Duodenal mucosa (tissue), 2 donors: ENCODE data around the gene PJA2.
A peak's percentile ranks its signal among the peaks of the same experiment; 100 is the strongest.
"Not testable (repeated sequence)": the region's sequence is repeated elsewhere in the genome, so short reads cannot be mapped to it uniquely, and the experiment has no call there.

Source experiments
- H3K27ac ChIP-seq: one replicate; pipeline ENCODE4 v1.7.0; 2013; ENCODE audit warnings: low read depth, low read length
- H3K27me3 ChIP-seq, 2 donors: one replicate each; pipeline ENCODE4 v1.7.0; 2013; ENCODE audit warnings: low read length in 2 of 2, control low read depth in 1 of 2; ENCODE audit not compliant: insufficient read depth in 2 of 2, control insufficient read depth in 1 of 2
- H3K36me3 ChIP-seq, 2 donors: one replicate each; pipeline ENCODE4 v1.7.0; 2013; ENCODE audit warnings: low read length in 2 of 2, control low read depth in 1 of 2; ENCODE audit not compliant: insufficient read depth in 2 of 2, control insufficient read depth in 1 of 2
- H3K4me1 ChIP-seq, 2 donors: one replicate each; pipeline ENCODE4 v1.7.0; 2013; ENCODE audit warnings: low read length in 2 of 2, control low read depth in 1 of 2; ENCODE audit not compliant: insufficient read depth in 2 of 2, control insufficient read depth in 1 of 2
- H3K4me3 ChIP-seq, 2 donors: one replicate each; pipeline ENCODE4 v1.7.0; 2013; ENCODE audit warnings: low read length in 2 of 2, low read depth in 1 of 2
- H3K9ac ChIP-seq, 2 donors: one replicate each; pipeline ENCODE4 v1.7.0; 2013; ENCODE audit warnings: low read length in 2 of 2, low read depth in 1 of 2
- H3K9me3 ChIP-seq, 2 donors: one replicate each; pipeline ENCODE4 v1.7.0; 2013; ENCODE audit warnings: low read length in 2 of 2, control low read depth in 1 of 2; ENCODE audit not compliant: control insufficient read depth in 1 of 2

The PJA2 gene

GRCh38 chr5:109425521-109425920, 15.7 kb upstream of the PJA2 start:
- H3K36me3 ChIP-seq, H3K4me3 ChIP-seq, H3K4me1 ChIP-seq, H3K27ac ChIP-seq, H3K9ac ChIP-seq, H3K27me3 ChIP-seq, H3K9me3 ChIP-seq: not testable (repeated sequence)

- Histone ChIP-seq H3K9me3 (no peaks in the 10 kb centered on the region), H3K36me3 (no peaks in the 10 kb centered on the region), H3K27me3 (no peaks in the 10 kb centered on the region), H3K4me3 (no peak overlapping the region), H3K4me1 (no peaks in the 10 kb centered on the region), H3K9ac (no peak overlapping the region), H3K27ac (no peak overlapping the region)
Observed at GRCh38 chr5:109421956-109422355, 12.2 kb upstream of the PJA2 start.

GRCh38 chr5:109418712-109419352, 9.1 kb upstream of the PJA2 start:
- H3K9ac ChIP-seq: no peak overlapping the region
- no peaks in the 10 kb centered on the region for H3K9me3 ChIP-seq
- no peaks in the 10 kb centered on the region for H3K36me3 ChIP-seq
- H3K4me3 ChIP-seq: no peak overlapping the region
- H3K27ac ChIP-seq: no peak overlapping the region
- H3K27me3 ChIP-seq: no peaks in the 10 kb centered on the region
- no peaks in the 10 kb centered on the region for H3K4me1 ChIP-seq

DNA sequence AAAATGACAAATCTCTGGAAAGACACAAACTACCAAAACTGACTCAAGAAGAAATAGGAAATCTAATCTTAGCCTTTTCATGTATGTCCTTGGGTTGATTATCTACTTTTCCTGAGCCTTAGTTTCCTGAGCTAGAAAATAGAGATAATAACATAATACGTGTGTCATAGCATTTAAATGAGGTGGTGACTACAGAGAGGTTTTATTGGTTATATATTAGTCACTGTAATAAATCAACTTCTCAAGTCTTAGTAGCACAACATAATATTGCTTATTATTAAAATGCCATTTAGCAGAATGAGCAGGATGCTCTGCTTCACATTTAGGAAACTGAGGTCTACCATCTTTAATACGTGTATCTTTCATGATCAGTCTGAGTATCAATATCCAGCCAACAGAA, 7.1 kb upstream of the PJA2 start:
- H3K27me3 ChIP-seq: no peaks in the 10 kb centered on the region
- no peak overlapping the region for H3K9ac ChIP-seq
- H3K4me1 ChIP-seq: peaks cover 6 to 7% of the 10 kb centered on the region in 2 donors
- H3K36me3 ChIP-seq: no peaks in the 10 kb centered on the region
- no peaks in the 10 kb centered on the region for H3K9me3 ChIP-seq
- no peak overlapping the region for H3K4me3 ChIP-seq
- H3K27ac ChIP-seq: no peak overlapping the region

DNA sequence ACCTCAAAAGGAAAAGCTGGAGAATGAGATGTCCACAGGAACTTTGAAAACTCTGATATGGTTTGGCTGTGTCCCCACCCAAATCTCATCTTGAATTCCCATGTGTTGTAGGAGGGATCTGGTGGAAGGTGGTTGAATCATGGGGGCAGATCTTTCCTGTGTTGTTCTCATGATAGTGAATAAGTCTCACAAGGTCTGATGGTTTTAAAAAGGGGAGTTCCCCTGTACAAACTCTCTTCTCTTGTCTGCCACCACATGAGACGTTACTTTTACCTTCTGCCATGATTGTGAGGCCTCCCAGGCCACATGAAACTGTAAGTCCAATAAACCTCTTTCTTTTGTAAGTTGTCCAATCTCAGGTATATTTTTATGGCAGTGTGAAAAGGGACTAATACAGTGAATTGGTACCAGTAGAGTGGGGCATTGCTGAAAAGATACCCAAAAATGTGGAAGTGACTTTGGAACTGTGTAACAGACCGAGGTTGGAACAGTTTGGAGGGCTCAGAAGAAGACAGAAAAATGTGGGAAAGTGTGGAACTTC, 4.2 kb upstream of the PJA2 start:
- peaks cover 14 to 17% of the 10 kb centered on the region in 2 donors for H3K4me1 ChIP-seq
- H3K4me3 ChIP-seq, H3K27ac ChIP-seq, H3K9me3 ChIP-seq, H3K27me3 ChIP-seq, H3K9ac ChIP-seq, H3K36me3 ChIP-seq: not testable (repeated sequence)

- H3K9me3 ChIP-seq: no peaks in the 10 kb centered on the region
- no peak overlapping the region for H3K4me3 ChIP-seq
- H3K4me1 ChIP-seq: peaks cover 14 to 17% of the 10 kb centered on the region in 2 donors
- no peaks in the 10 kb centered on the region for H3K27me3 ChIP-seq
- no peaks in the 10 kb centered on the region for H3K36me3 ChIP-seq
- H3K27ac ChIP-seq: no peak overlapping the region
- H3K9ac ChIP-seq: no peak overlapping the region
Observed at GRCh38 chr5:109413458-109413857, 3.7 kb upstream of the PJA2 start.

DNA sequence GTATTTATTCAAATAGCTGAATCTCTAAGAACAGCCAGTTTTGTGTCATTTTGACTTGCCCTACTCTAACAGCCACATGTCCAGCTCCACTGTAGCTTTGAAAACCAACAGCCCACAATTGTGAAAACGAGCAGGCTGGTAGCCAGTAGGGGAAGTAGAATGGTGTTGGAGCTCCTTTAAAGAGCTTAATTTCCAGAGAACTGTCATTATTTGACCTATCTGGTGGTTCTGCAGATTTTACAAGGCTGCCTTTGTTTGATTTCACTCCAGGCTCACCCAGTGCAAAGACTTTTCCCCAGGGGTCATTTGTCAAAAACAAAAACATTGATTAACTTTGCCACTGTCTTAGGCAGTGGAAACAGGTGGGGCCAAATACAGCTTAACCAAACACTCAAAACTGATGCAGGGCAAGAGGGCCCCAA, 3.2 kb upstream of the PJA2 start:
- Histone ChIP-seq H3K9me3 (no peaks in the 10 kb centered on the region), H3K4me1 (peaks cover 14 to 17% of the 10 kb centered on the region in 2 donors), H3K27ac (no peak overlapping the region), H3K36me3 (no peaks in the 10 kb centered on the region), H3K9ac (no peak overlapping the region), H3K27me3 (no peaks in the 10 kb centered on the region), H3K4me3 (no peak overlapping the region)

GRCh38 chr5:109411627-109412026, 1.9 kb upstream of the PJA2 start:
- H3K4me1 ChIP-seq: peaks cover 16 to 29% of the 10 kb centered on the region in 2 donors
- H3K9ac ChIP-seq: no peak overlapping the region
- H3K27ac ChIP-seq: no peak overlapping the region
- no peaks in the 10 kb centered on the region for H3K9me3 ChIP-seq
- no peaks in the 10 kb centered on the region for H3K36me3 ChIP-seq
- H3K27me3 ChIP-seq: no peaks in the 10 kb centered on the region
- H3K4me3 ChIP-seq: no peak overlapping the region

GRCh38 chr5:109411149-109411514, 1.4 kb upstream of the PJA2 start:
- H3K27ac ChIP-seq: peak overlapping the region; percentile 99
- peak overlapping the region; percentile 64 to 98 for H3K9ac ChIP-seq

GRCh38 chr5:109410389-109411148, 795 bp upstream of the PJA2 start:
- Histone ChIP-seq H3K9ac (peak overlapping the region; percentile 64 to 98), H3K9me3 (no peaks in the 10 kb centered on the region), H3K27ac (peak overlapping the region; percentile 99), H3K4me3 (peak overlapping the region; percentile 84 to 100), H3K4me1 (peaks cover 21 to 33% of the 10 kb centered on the region in 2 donors), H3K27me3 (no peaks in the 10 kb centered on the region), H3K36me3 (no peaks in the 10 kb centered on the region)

More at GRCh38 chr5:109411149-109411514, 1.4 kb upstream of the PJA2 start:
- no peaks in the 10 kb centered on the region for H3K9me3 ChIP-seq
- no peaks in the 10 kb centered on the region for H3K36me3 ChIP-seq
- H3K4me3 ChIP-seq: peak overlapping the region; percentile 84 to 100
- H3K27me3 ChIP-seq: no peaks in the 10 kb centered on the region
- peaks cover 20 to 33% of the 10 kb centered on the region in 2 donors for H3K4me1 ChIP-seq
